AG04449 (cell line): ENCODE results near the gene GLT1D1.

Experiments
- CTCF ChIA-PET: fragments of 350-600 bp; formaldehyde crosslinking; extraction: SDS; loops from one replicate; lab custom pipeline; 2021; ENCODE audit warnings: antibody characterized with exemption; lab: Yijun Ruan, JAX
- POLR2A ChIA-PET: fragments of 400-600, 350-600 bp; formaldehyde crosslinking; extraction: SDS; loops from one replicate; lab custom pipeline; 2020; ENCODE audit warnings: antibody characterized with exemption, inconsistent platforms; lab: Yijun Ruan, JAX
- DNase-seq: peaks from one replicate; pipeline ENCODE4 v3.0.0-alpha.2; 2010; ENCODE audit warnings: low read depth, low spot score
- H3K4me3 ChIP-seq: 2 replicates; pipeline ENCODE4 v1.5.1; 2011; ENCODE audit warnings: low read depth, mild to moderate bottlenecking, control low read depth, low read length
- TF ChIP-seq, protein P1 (sequence below): IDR thresholded peaks from one replicate; pipeline ENCODE4 v1.5.1; 2011; ENCODE audit warnings: mild to moderate bottlenecking, moderate library complexity, low read length, control low read depth, inconsistent platforms; ENCODE audit not compliant: insufficient read depth; ENCODE audit errors: missing control alignments

GLT1D1 gene

DNA sequence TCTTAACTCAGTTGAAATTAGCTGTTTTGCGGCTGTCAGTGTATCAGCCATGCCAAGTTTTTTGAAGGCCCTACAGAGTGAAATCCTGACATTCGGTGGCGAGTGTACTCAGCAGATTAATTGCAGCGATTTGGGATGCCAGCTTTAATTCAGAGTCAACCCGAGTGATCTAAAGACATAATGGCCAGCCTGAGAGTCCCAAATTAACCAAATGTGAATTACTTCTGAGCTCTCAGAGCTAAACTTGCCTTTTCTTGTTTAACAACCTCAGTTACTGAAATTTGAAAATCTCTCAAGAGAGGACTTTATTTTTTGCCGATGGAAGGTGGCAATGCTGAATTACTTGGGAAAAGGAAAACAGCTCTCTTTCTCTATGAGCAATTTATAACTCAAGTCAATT, 148.5 kb downstream of the GLT1D1 start:
- no peak for DNase-seq
- no peak overlapping the region for H3K4me3 ChIP-seq
- CTCF ChIA-PET: no interaction called here
- POLR2A ChIA-PET: no interaction called here
- TF ChIP-seq, protein P1, sequence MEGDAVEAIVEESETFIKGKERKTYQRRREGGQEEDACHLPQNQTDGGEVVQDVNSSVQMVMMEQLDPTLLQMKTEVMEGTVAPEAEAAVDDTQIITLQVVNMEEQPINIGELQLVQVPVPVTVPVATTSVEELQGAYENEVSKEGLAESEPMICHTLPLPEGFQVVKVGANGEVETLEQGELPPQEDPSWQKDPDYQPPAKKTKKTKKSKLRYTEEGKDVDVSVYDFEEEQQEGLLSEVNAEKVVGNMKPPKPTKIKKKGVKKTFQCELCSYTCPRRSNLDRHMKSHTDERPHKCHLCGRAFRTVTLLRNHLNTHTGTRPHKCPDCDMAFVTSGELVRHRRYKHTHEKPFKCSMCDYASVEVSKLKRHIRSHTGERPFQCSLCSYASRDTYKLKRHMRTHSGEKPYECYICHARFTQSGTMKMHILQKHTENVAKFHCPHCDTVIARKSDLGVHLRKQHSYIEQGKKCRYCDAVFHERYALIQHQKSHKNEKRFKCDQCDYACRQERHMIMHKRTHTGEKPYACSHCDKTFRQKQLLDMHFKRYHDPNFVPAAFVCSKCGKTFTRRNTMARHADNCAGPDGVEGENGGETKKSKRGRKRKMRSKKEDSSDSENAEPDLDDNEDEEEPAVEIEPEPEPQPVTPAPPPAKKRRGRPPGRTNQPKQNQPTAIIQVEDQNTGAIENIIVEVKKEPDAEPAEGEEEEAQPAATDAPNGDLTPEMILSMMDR: no peak

DNA sequence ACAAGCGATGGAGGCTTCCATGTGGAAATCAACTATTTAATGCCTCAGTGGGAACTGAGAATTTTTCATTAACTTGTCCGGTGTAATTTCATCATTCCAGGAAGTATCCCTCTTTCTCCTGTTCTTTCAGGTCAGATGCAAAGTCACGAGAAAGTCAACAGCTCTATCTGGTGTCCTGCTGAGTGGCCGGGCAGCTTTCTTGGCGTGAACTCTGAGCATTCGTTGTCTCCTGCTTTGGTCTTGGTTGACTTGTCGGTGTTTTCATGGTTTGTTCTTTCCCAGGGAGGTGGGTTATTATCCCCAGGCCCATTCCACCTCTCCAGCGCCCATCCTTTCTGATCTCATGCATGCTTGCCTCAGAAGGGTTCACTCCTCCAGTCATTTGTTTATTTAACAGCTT, 149.1 kb downstream of the GLT1D1 start:
- no peak overlapping the region for H3K4me3 ChIP-seq
- ChIA-PET POLR2A (no interaction called here), CTCF (no interaction called here)
- no peak for DNase-seq
- TF ChIP-seq, protein P1: no peak

DNA sequence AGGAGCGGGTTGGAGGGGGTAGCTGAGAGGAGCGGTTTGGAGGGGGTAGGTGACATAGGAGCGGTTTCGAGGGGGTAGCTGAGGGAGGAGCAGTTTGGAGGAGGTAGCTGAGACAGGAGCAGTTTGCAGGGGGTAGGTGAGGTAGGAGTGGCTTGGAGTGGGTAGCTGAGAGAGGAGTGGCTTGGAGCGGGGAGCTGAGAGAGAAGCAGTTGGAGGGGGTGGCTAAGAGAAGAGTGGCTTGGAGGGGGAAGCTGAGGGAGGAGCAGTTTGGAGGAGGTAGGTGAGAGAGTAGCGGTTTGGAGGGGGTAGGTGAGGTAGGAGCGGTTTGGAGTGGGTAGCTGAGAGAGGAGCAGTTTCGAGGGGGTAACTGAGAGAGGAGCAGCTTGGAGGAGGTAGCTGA, 152.1 kb downstream of the GLT1D1 start:
- TF ChIP-seq, protein P1: no peak
- POLR2A ChIA-PET: no interaction called here
- CTCF ChIA-PET: no interaction called here
- no peak overlapping the region for H3K4me3 ChIP-seq
- DNase-seq: no peak

DNA sequence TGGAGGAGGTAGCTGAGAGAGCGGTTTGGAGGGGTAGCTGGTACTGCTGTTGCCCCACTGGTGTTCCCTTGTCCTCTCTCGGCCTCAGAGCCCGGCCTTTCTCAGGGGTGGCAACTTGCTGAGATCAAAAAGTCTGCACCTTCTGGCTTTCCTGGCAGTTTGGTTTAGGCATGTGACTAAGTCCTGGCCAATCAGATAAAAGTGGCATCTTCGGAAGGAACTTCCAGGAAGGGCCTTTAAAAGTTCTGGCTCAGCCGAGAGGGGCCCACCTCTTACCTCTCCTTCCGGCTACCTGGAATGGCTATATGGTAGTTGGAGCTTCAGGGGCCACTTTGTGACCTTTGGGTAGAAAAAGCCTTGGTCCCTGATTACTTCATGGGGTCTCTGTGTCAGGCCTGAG, 152.6 kb downstream of the GLT1D1 start:
- POLR2A ChIA-PET: no interaction called here
- no peak overlapping the region for H3K4me3 ChIP-seq
- no peak for DNase-seq
- TF ChIP-seq, protein P1: no peak
- CTCF ChIA-PET: no interaction called here

DNA sequence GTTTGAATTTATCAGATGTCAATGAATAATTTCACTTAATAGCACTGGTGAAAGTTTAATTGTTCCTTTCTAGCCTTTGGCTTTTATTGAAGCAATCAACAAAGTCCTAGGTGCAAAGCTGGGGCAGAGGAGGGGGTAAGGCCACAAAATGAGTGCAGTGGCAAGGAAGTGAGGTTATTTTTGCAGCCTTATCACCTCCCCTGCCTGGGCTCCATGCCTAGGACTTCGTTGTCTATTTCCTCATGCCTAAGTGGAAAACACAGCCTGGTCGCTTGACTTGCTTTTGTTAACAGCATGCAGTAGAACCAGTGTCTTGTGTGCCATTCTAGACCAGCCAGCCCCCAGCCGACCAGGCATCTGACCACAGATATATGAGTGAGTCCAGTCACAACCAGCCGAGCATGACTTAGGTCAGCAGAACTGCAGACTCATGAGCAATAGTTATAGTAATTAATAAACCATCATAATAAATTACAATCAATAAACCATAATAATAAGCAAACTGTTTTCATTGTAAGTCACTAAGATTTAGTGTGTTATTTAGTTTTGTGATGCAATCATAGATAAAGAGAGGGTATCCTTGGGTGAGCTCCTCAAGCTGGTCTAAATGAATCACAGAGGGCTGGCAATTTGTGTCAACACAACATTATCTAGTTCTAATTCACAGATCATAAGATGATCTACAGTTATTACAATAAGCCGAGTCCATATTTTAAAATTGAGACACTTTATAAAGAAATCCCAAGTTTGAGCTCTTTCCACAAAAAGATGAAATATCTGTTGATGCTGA, 156.8 kb downstream of the GLT1D1 start:
- TF ChIP-seq, protein P1: no peak
- POLR2A ChIA-PET: no interaction called here
- CTCF ChIA-PET: no interaction called here
- H3K4me3 ChIP-seq: no peak overlapping the region
- DNase-seq: no peak

DNA sequence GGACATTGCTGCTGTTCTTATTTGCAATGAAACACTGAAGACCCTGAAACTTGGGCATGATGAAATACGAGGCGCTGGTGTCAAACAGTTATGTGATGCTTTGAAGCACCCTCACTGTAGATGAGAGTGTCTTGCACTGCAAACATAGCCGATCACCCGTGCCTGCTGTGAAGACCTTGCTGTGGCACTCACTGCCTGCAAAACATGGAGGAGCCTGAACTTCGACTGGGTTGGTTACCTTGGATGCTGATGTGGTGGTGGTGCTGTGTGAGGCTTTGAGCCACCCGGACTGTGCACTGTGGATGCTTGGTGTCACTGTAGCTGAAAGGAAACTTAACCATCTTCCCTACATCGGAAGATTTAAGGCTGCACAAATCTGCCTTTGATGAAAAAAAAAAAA, 162.9 kb downstream of the GLT1D1 start:
- POLR2A ChIA-PET: no interaction called here
- H3K4me3 ChIP-seq: no peak overlapping the region
- no peak for DNase-seq
- TF ChIP-seq, protein P1: no peak
- CTCF ChIA-PET: no interaction called here
